HepG2 (cell line): ENCODE results near the gene ARHGAP15. TPM values are rescaled to one million over a fixed set of nuclear protein-coding genes. Genes with fewer than 3 reads are reported as not detected.

Experiments used
- GMEB1 ChIP-seq: sonication (generic); formaldehyde crosslinking; IDR thresholded peaks from 2 replicates; pipeline ENCODE4 v1.5.1; 2020; ENCODE audit warnings: missing genetic modification reagents, mild to moderate bottlenecking, borderline replicate concordance
- ZNF253 ChIP-seq: sonication (generic); formaldehyde crosslinking; IDR thresholded peaks from 2 replicates; pipeline ENCODE4 v1.8.0; 2022; ENCODE audit warnings: mild to moderate bottlenecking, missing genetic modification reagents, borderline replicate concordance
- ZNF609 ChIP-seq: sonication (generic); formaldehyde crosslinking; IDR thresholded peaks from 2 replicates; pipeline ENCODE4 v1.4.0; 2020; ENCODE audit warnings: mild to moderate bottlenecking, missing genetic modification reagents, borderline replicate concordance
- ZNF710 ChIP-seq: sonication (generic); formaldehyde crosslinking; IDR thresholded peaks from 2 replicates; pipeline ENCODE4 v1.5.0; 2020; ENCODE audit warnings: mild to moderate bottlenecking, missing genetic modification reagents, borderline replicate concordance
- polyA plus RNA-seq, 8 experiments: library from polyadenylated mRNA; depleted of rRNA in 3 of 8; stranded (reverse) in 7 of 8; unstranded in 1 of 8; fragments of >200 nt; fragmentation: Illumina TruSeq in 4 of 8; extraction: Trizol in 4 of 8; gene quantifications; 2 replicates each; pipeline versions ENCODE4 v1.2.1 to v1.2.3, GENCODE V29; 2011 to 2016; ENCODE audit warnings: low read depth in 4 of 8, missing spikeins in 1 of 8, mixed read lengths in 1 of 8; ENCODE audit not compliant: insufficient read depth in 1 of 8
- total RNA-seq, 5 experiments: library from RNA; depleted of rRNA; stranded (reverse); fragments of >200 nt; fragmentation: Illumina TruSeq; extraction: Trizol; gene quantifications; 2 replicates each; pipeline ENCODE4 v1.2.3, GENCODE V29; 2016; ENCODE audit warnings: low read depth in 1 of 5

The ARHGAP15 gene
- total and polyA plus RNA-seq, 2 of the 13 experiments (the other 11 are each of a cell fraction or from before 2014, with no cell fraction given): 0.04 TPM; not detected in 1

- TF ChIP-seq GMEB1: no peak
- TF ChIP-seq ZNF609: no peak
- no peak for TF ChIP-seq ZNF253 (CRISPR knock-in tag)
- TF ChIP-seq ZNF710 (CRISPR knock-in tag): no peak
Measured at GRCh38 chr2:143195511-143195910, 66.3 kb downstream of the ARHGAP15 start (continued).
